UCSD-AML1 (cell line): Measurements from ENCODE around the gene MLX.
"Not testable (repeated sequence)": the region's sequence is repeated elsewhere in the genome, so short reads cannot be mapped to it uniquely, and the experiment has no call there.

Experiments
- DNase-seq: peaks from one replicate; lab custom pipeline; 2025; ENCODE audit not compliant: unreplicated experiment; lab: John Stamatoyannopoulos, UW

The MLX gene

GRCh38 chr17:42577532-42578281 is 10.8 kb downstream of the MLX start, which contains the start of gene PSMC3IP:
PSMC3IP (minus strand) TSS chr17:42577729; CDS start chr17:42577686, 43 bp downstream.
- DNase-seq: peak; percentile 94

GRCh38 chr17:42578282-42578869 is 11.5 kb downstream of the MLX start:
- DNase-seq: peak; percentile 82

GRCh38 chr17:42579794-42580551 is 13.1 kb downstream of the MLX start:
- no peak for DNase-seq

GRCh38 chr17:42581744-42582270 is 14.9 kb downstream of the MLX start:
- no peak for DNase-seq

GRCh38 chr17:42584880-42585279 is 18.0 kb downstream of the MLX start:
- DNase-seq: no peak

- no peak for DNase-seq
Observed at GRCh38 chr17:42585353-42585752, 18.5 kb downstream of the MLX start.

GRCh38 chr17:42586514-42587230 is 19.8 kb downstream of the MLX start:
- DNase-seq: no peak

GRCh38 chr17:42590886-42591285 is 24.0 kb downstream of the MLX start:
- DNase-seq: no peak

GRCh38 chr17:42591411-42591810 is 24.5 kb downstream of the MLX start:
- DNase-seq: no peak

GRCh38 chr17:42596386-42596785 is 29.5 kb downstream of the MLX start:
- DNase-seq: no peak

GRCh38 chr17:42598905-42599304 is 32.0 kb downstream of the MLX start:
- no peak for DNase-seq

GRCh38 chr17:42603318-42603717 is 36.4 kb downstream of the MLX start:
- DNase-seq: no peak

- DNase-seq: no peak
Observed at GRCh38 chr17:42607769-42608168, 40.9 kb downstream of the MLX start.

GRCh38 chr17:42608305-42609181 is 41.6 kb downstream of the MLX start:
- DNase-seq: peak; percentile 52

GRCh38 chr17:42609182-42609813 is 42.4 kb downstream of the MLX start, which contains the start of the genes RETREG3 and TUBG1:
RETREG3 (minus strand) TSS chr17:42609374; CDS start chr17:42609324, 50 bp downstream.
TUBG1 (plus strand) TSS chr17:42609683; CDS start chr17:42609738, 55 bp downstream.
- peak; percentile 99 for DNase-seq

- DNase-seq: not testable (repeated sequence)
Observed at GRCh38 chr17:42609814-42610801, 43.2 kb downstream of the MLX start.

- DNase-seq: no peak
Observed at GRCh38 chr17:42612013-42612412, 45.1 kb downstream of the MLX start.

- DNase-seq: no peak
Observed at GRCh38 chr17:42613699-42614295, 46.9 kb downstream of the MLX start.
